Hair follicular keratinocyte (primary cell): ENCODE results near the gene SLC5A1. TPM values are rescaled to one million over a fixed set of nuclear protein-coding genes. Genes with fewer than 3 reads are reported as not detected.

Experiments used
- total RNA-seq: library from RNA; depleted of rRNA; stranded (reverse); fragments of >200 nt; gene quantifications from 2 replicates; pipeline ENCODE4 v1.2.3, GENCODE V29; 2015

Gene SLC5A1
- 0.04 and 0.08 TPM in 2 replicates for total RNA-seq

GRCh38 chr22:32042924-32043323 lies at the start of gene SLC5A1:
SLC5A1 (plus strand) TSS chr22:32043261; CDS start chr22:32043282, 21 bp downstream.

GRCh38 chr22:32158712-32159533 lies 115.9 kb downstream of the SLC5A1 start, which contains the start of gene C22orf42:
C22orf42 (minus strand) TSS chr22:32159303; CDS start chr22:32159215, 88 bp downstream.

Other genes with a start within 250 kb of the SLC5A1 start
- 130 and 185 TPM in 2 replicates for gene YWHAH, start 98.7 kb upstream of the SLC5A1 start, total RNA-seq
- not detected in 2 replicates for gene C22orf42, start 116.0 kb downstream of the SLC5A1 start, total RNA-seq
- gene RFPL2, start 161.8 kb downstream of the SLC5A1 start, total RNA-seq = not detected in 2 replicates
- not detected in 2 replicates for gene SLC5A4, start 212.1 kb downstream of the SLC5A1 start, total RNA-seq